NT2/D1 (cell line): Measurements from ENCODE around the gene INHBE.

Experiments used
- SUZ12 ChIP-seq: IDR thresholded peaks from 2 replicates; pipeline ENCODE4 v1.6.1; 2011; ENCODE audit not compliant: insufficient read length, insufficient read depth; ENCODE audit errors: extremely low read depth
- YY1 ChIP-seq: IDR thresholded peaks from 2 replicates; pipeline ENCODE4 v1.6.1; 2011; ENCODE audit not compliant: insufficient read length, insufficient read depth
- ZNF274 ChIP-seq: IDR thresholded peaks from 2 replicates; pipeline ENCODE4 v1.6.1; 2011; ENCODE audit warnings: mild to moderate bottlenecking, low read depth, low read length

DNA sequence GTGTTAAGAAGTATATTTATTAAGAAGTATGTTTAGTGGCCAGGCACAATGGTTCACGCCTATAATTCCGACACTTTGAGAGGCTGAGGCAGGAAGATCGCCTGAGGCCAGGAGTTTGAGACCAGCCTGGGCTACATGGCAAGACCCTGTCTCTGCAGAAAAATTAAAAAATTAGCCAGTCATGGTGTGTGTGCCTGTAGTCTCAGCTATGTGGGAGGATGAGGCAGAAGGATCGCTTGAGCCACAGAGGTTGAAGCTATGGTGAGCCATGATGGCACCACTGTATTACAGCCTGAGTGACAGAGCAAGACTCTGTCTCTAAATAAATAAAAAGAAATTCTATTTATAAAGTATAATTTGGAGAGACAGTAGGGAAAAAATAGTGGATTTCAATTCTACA lies 44.6 kb upstream of the INHBE start:
- no peak for TF ChIP-seq ZNF274
- TF ChIP-seq YY1, result no peak
- TF ChIP-seq SUZ12, result no peak
